HuH-7 (cell line): Measurements from ENCODE around the gene CCDC148.

Source experiments
- DNase-seq: peaks from one replicate; pipeline ENCODE4 v3.0.0; 2011; ENCODE audit warnings: low spot score

The CCDC148 gene

GRCh38 chr2:158212301-158212700 lies 244.3 kb downstream of the CCDC148 start:
- no peak for DNase-seq

GRCh38 chr2:158211502-158211901 lies 245.1 kb downstream of the CCDC148 start:
- no peak for DNase-seq

GRCh38 chr2:158207354-158207753 lies 249.2 kb downstream of the CCDC148 start:
- no peak for DNase-seq

- DNase-seq, result no peak
These were observed 251.3 kb downstream of the CCDC148 start for GRCh38 chr2:158205215-158205614.

GRCh38 chr2:158204741-158205165 lies 251.8 kb downstream of the CCDC148 start:
- no peak for DNase-seq

- DNase-seq, result no peak
These were observed 254.3 kb downstream of the CCDC148 start for GRCh38 chr2:158202161-158202815.

GRCh38 chr2:158199928-158200650 lies 256.5 kb downstream of the CCDC148 start:
- DNase-seq, result no peak

- DNase-seq, result no peak
These were observed 258.6 kb downstream of the CCDC148 start for GRCh38 chr2:158197940-158198339.

- DNase-seq, result no peak
These were observed 262.3 kb downstream of the CCDC148 start for GRCh38 chr2:158194229-158194628.

GRCh38 chr2:158192515-158193443 lies 263.8 kb downstream of the CCDC148 start:
- DNase-seq, result no peak

- no peak for DNase-seq
These were observed 265.3 kb downstream of the CCDC148 start for GRCh38 chr2:158191076-158191895.

- DNase-seq, result no peak
These were observed 267.0 kb downstream of the CCDC148 start for GRCh38 chr2:158189526-158189925.

- DNase-seq, result no peak
These were observed 268.6 kb downstream of the CCDC148 start for GRCh38 chr2:158187908-158188307.

GRCh38 chr2:158184556-158185343 lies 271.8 kb downstream of the CCDC148 start:
- DNase-seq, result peak; percentile 12

- DNase-seq, result no peak
These were observed 272.6 kb downstream of the CCDC148 start for GRCh38 chr2:158184001-158184400.

- no peak for DNase-seq
These were observed 273.8 kb downstream of the CCDC148 start for GRCh38 chr2:158182676-158183295.

GRCh38 chr2:158181171-158181570 lies 275.4 kb downstream of the CCDC148 start:
- no peak for DNase-seq

GRCh38 chr2:158179660-158180059 lies 276.9 kb downstream of the CCDC148 start:
- DNase-seq, result no peak

GRCh38 chr2:158178646-158179045 lies 277.9 kb downstream of the CCDC148 start:
- no peak for DNase-seq

- no peak for DNase-seq
These were observed 281.6 kb downstream of the CCDC148 start for GRCh38 chr2:158174956-158175355.
